GM18909 (cell line): ENCODE results near the gene FAAP20.

Experiments
- ATAC-seq: cut with Tn5 transposase; IDR thresholded peaks from one replicate; pipeline ENCODE4 v1.9.1; 2021; ENCODE audit warnings: mild to moderate bottlenecking; ENCODE audit not compliant: unreplicated experiment, poor library complexity

Gene FAAP20, protein sequence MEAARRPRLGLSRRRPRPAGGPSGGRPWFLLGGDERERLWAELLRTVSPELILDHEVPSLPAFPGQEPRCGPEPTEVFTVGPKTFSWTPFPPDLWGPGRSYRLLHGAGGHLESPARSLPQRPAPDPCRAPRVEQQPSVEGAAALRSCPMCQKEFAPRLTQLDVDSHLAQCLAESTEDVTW

DNA sequence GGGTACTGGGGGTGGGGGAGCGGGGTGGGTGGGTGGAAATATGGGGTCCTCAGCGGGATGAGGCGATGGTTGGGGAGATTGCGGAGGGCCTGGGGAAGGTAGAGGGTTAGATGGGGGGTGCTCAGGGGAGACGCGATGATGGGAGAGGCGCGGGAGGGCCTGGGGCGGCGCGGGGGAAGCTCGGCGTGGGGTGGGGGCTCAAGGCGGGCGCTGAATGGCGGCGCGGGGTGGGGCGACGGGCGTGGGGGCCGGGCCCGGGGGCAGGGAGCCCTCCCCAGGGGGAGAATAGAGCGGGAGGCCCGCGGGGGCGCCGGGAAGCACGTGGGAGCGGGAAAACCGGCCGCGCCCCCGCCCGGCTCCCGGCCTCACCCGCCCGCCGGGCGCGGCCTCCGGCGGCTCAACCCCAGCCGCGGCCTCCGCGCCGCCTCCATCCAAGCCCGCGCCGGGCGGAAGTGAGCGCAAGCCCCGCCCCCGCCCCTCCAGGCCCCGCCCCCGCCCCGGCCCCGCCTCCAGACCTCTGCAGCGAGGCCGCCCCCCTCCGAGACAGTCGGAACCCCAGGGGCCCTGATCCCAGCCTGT lies at the start of gene FAAP20:
TSS of gene FAAP20 (minus strand) at position 454 of the 579 bp plus-strand sequence. CDS start at position 431, 23 bp downstream.
- peak; percentile 39 for ATAC-seq

DNA sequence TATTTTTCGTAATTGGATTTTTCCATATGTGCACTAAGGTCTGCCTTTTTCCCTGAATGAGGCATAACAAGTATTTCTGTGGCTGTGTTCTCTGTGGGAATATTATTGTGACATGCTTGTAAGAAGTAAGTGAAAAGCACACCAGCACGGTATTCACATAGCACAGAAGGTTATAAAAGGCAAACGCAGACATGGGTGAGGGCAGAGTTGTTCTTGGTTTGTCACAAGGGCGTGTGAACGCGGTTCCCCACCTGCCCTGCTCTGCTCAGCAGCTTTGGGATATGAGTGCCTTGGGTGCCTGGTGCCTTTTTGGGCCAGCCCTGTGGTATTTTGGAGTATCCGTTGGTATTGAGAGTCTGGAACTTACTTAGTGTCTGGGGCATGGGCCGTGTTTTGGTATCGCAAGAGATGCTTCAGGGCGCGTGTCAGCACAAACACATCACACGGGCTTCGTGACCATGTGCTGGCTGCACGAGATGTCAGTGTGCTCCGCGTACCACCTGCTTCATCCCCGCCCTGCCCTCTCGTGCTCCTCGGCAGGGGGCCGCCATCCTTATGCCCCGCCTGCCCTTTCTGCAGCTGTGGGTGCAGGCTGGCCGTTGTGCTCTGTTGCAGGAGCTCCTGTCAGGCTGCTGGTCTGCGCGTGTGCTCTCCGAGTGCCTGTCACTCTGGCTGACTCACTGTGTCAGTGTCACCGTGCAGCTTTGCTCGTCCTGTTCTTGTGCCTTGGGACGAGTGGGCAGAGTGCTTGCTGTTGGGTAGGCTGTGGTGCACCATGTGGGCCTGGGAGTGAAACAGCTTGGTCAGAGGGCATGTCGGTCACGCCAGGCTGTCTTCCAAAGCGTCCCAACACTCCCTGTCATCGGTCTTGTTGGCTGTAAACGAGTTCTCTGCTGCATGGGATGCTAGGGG lies 48.5 kb upstream of the FAAP20 start:
- no peak for ATAC-seq

DNA sequence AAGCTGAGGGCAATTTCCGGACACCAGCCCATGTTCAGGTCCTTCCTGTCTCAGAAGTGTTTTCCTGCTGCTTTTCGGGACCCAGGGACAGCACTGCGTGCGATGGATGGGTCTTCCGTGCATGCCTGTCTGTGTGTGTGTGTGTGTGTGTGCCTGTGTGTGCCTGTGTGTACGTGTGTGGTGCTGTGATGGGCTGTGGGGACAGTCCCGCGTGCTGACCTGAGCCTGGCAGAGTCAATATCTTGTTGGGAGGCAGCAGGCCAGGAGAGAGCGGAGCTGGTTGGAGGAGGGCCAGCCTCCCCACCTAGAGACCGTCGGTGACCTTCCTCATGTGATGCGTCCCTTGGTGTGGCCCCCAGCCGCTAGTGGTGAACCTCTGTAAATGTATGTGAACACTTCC lies 47.2 kb upstream of the FAAP20 start:
- ATAC-seq = no peak

DNA sequence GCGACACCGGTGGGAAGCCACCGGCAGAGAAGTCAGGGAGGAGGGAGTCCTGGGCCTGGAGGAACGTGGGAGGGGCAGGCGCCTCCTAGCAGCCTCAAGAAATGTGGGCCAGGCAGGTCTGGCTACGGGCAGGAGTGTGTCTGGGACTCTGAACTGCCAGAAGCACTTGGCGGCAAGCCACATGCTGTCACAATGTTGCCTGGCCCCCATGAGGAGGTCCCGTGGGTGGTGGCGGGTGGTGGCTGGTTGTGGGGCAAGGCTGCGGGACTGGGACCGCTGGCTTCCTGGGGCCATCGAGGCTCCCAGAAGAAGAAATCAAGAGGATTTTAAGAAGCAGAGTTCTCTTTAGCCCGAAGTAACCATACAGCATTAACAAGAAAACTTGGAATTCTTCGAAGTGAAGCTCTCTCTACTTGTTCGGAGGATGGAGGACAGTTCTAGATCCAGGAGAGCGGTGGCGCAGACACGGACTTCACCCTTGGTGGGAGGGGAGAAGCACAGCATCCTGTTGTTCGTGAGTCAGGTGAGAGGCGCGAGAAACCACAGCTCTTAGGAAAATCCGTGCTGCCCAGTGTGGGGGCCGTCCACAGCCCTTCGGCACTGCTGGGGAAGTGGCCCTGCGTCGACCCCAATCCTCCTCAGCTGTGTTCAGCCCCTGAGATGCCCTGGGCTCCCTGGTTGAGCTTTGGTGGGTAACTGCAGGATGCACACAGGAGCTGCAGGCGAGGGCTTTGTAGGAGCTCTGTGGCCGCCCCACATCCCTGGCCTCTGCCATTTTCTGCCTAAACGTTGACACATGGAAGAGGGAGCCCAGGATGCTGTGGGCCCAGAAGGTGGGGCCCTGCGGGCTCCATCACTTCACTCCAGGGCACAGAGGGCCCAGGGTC lies 45.9 kb upstream of the FAAP20 start:
- ATAC-seq = no peak

DNA sequence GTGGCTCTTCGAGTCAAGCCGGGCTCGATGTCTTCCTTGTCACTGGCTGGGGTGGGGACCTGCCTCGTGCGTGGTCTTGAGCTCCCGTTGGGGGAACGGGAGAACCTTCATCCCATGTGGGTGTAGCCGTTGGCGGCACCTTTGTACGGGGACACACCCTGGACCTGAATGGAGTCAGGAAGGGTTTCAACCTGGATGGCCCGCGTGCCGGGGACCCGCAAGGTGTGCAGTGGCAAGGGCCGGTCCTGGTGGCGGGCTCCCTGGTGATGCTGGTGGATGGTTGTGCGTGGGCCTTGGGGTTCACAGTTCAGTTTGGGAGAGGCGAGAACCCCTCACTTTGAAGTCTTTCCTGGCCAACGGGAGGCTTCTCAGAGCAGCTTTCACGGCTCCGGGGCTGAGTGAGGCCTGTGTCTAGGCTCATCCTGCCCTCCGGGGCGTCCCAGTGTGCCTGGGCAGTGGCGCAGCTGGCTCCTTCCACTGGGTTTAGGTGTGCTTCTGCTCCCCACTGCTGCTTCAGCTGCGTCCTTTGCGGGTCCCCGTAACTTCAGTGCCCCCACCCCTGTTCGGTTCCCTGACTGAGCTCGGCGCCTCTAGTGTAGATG lies 44.9 kb upstream of the FAAP20 start:
- ATAC-seq = no peak

DNA sequence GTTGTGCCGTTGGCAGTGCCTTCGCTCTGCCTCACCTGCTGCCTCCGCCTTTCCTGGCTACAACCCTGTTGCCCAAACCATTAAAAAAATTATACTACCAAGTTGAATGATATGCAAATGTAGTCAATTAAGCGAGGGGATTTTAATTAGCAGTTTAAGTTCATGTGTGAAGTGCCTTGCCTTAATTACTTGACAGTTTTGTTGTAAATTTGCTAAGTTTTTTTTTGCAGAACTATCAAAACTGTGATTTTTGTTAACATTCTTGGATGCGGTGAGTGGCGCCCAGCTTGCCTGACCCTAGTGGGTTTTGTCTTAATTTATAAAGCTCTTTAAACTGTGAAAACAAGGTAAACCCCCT lies 44.4 kb upstream of the FAAP20 start:
- no peak for ATAC-seq

DNA sequence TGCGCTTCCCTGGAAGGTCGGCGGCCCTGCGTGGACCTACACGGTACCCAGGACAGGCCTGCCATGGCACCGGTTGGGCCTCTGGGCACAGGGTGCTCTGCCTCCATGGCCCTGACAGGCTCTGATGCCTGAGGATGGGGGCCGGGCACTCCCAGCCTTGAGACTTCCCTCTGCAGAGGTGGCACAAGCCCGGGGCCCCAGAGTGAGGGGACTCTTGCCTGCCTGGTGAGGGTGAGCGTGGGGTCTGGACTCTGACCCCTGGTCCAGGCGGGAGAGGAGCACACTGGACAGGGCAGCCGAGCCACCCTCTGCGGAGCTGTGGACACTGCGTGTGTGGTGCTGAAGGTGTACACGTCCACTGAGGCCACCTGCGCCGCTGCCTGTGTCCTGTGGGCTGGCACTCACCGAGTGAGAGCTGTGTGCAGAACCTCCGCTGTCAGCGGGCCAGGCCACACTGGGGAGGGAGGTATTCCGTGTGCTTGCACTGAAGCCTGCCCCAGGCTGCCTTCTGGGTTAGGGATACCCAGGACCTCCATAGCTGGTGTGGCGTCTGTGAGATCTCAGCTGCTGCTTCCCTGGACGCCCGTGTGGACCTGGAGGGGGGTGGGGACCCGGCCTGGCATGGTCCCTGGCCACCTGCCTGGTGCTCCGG lies 43.9 kb upstream of the FAAP20 start:
- ATAC-seq = no peak

DNA sequence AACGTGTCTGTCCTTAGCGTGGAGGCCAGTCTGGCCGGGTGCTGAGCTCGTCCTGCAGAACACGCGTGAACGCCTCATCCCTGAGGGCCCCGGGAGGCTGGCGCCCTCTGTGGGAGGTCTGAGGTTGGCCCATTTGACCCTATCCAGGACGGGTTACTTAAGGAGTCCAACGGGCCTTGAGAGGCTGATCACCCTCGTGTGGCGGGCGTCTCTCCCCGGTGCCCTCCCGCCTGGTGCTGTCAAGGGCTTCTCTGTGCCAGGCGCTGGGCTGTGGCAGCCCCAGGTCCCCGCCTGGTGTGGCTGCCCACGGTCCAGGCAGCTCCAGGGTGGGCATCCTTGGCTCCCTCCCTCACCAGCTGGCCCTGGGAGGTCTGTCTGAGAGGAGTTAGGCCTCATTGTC lies 43.2 kb upstream of the FAAP20 start:
- ATAC-seq = no peak

DNA sequence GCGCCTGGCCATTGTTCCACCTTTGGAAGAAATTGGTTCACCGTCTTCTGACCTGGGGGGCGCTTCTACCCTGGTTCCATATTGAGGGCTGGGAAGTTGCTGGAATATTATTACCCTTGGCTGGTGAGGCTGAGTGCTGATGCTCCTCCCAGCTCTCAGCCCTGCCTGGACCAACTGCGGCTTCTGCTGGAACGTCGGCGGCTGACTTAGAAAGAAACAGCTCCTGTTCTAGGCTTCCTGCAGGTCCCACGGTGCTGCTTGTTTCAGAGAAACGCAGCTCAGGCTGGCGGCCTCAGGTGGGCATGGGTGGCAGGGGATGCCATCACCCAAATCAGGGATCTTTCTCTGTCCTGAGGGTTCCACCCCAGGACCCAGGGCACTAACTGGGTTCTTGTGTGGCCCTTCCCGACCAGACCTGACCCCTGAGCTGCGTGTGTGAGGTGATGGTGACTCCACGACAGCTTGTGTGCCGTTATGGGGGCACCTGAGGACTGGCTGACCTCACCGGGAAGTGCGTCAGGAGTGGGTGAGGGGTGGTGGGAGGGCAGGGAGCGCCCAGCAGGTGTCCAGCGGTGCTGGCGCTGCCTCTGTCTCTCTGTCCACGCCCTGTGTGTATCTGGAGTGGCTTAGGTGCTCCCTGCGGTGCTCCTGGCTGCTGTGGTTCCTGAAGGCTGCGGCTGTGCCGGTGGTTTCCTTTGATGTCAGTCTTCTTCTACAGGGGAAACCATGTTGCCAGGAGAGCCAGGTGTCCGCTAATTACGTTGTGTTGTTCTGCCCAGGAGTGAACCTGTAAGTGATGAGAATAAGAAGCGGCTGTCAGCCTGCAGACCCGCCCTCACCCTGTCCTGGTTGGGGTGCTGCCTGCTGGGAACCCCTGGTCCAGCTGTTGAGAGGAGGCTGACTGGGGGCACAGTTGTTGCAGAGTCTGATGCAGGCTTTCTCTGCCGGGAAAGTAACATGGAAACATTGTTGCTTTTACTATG lies 42.4 kb upstream of the FAAP20 start:
- ATAC-seq = no peak

DNA sequence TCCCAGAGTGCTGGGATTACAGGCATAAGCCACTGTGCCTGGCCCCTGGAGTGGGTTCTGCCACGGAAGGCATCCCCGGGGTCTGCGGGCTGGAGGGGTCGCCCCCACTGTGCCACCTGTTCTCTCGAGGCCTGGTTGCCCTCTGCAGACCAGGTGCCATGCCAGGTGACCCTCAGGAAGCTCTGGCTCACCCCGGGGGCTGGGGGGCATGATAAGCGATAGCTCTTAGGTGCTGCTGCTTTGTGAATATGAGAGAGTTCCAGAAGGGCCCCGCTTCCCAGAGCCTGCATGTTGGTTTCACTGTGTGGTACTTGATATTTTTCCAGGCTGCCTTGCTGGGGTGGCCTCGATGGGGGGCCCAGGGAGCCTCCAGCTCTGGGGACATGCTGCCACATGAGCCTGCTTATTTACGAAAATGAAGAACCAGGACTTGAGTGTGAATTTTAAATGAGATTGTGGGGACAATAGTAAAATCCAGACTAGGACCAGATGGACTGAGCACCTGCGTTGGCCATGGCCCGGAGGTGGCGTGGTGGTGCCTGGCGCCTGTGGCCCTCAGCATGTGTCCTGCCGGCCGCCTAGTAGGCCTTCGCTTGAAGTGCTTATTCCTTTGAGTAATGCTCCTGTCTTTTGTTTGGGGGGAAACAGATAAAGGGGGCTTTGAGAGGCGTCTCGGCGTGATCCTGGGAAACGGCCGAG lies 40.9 kb upstream of the FAAP20 start:
- no peak for ATAC-seq

DNA sequence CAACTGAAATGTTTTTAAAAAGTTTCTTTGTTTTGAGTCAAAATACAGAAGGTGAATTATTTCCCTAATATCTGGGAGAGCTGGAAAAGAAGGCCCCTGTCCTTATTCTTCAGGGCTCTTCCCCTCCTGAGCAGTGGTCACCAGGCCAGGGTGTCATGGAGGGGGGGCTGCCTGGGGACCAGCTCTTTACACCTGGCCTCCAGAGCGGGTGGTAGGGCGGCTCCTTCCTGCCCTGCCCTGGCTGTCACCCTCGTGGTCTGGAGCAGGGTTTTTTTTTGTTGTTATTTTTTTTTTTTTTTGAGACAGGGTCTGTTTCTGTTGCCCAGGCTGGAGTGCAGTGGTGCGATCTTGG lies 40.2 kb upstream of the FAAP20 start:
- ATAC-seq = no peak

DNA sequence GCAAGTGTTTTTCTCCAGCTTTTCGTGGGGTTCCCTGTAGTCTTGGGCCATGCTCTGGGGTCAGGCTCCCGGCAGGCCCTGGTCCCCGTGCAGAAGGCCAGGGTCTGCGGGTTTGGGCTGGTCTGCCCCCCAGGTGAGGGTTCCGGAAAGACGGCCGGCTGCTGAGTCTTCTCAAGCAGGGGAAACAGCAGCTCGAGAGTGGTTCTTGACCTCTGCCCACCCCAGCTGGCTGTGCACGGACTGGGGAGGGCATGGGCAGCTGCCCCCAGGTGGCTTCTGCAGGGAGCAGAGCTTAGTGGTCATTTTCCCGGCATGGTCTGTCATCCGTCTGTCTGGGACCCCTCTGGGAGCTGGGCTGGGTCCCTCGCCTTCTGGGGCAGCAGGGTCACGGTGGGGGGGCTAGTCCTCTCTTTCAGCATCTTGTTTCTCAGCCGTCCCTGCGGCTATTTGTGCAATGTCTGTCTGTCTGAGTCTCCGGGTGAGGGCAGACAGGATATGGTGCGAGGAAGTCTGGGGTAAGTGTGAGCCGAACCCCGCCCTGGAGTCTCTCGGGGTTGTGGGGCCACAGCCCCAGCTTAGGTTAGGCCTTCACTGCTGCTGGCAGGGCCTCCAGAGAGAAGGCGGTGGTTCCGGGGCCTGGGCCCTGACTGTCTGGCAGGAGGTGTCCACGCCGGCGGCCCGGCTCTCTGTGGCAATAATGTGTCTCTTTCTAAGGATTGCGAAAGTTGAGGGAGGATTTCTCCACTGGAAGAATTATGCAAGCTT lies 39.6 kb upstream of the FAAP20 start:
- peak; percentile 55 for ATAC-seq

DNA sequence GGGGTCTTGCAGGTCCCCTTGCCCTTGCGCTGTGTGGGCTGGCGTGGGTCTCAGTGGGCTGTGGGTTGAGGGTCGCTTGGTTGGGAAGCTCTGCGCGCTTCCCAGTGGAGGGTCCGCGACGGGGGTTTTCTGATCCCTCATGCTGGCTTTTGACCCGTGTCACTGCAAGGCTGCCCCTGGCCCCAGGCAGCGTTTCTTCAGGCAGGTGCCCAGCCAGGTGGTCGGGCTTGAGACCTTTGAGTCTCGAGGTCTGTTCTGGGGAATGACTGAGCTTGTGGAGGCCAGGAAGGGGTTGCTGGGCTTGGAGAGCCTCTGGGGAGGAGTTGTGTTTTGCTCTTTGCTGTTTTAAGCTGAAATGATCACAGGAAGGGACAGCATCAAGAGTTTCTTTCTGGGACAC lies 38.9 kb upstream of the FAAP20 start:
- ATAC-seq = no peak

DNA sequence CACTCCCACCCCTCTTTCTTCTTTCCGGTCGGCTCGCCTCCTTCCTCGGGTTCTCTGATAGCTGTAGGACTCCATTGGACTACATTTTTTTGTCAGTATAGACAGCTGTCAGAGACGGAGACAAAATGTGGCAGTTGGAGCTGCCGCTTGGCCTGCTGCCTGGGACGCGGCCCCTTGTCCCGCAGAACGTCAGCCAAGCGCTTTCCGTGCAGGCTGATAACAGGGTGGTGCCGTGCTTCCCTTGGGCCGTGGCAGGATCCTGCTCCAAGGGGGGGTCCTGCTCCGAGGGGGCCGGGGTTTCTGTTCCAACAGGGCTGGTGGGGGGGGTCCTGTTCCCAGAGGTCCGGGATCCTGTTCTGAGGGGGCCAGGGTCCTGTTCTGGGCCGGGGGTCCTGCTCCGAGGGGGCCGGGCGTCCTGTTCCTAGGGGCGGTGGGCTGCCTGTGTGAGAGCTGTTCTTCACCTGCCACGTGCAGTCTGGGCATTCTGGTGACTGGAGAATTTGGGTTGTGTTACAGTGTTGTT lies 38.4 kb upstream of the FAAP20 start:
- ATAC-seq = no peak

DNA sequence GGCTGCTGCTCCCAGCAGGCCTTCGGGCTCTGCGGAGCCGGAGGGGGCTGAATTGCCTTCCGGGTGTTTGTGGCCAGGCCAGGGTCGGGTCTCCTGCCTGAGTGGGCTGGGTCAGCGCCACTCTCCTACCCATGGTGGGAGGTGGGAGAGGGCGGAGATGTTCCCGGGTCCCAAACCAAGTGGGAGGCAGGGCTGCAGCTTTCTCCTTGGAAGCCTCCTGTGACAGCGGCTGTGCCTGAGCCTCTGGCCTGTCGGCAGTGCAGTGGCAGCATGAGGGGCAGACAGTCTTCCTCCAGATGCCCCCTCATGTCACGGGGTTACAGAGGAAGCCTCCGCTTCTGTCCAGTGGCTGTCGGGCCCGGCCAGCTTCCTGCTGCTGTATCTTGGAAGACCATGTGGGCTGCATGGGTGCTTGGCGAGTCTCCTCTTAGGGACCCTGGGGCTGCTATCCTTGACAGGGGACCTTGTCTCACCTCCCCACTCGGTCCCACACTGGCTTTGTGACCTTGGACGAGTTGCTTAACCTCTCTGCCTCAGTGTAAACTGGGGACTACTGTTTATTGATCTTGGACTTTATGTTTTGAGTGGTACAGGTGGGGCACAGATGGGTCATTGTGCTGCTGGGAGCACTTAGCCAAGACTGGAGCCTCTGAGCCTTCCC lies 37.8 kb upstream of the FAAP20 start:
- ATAC-seq = no peak

DNA sequence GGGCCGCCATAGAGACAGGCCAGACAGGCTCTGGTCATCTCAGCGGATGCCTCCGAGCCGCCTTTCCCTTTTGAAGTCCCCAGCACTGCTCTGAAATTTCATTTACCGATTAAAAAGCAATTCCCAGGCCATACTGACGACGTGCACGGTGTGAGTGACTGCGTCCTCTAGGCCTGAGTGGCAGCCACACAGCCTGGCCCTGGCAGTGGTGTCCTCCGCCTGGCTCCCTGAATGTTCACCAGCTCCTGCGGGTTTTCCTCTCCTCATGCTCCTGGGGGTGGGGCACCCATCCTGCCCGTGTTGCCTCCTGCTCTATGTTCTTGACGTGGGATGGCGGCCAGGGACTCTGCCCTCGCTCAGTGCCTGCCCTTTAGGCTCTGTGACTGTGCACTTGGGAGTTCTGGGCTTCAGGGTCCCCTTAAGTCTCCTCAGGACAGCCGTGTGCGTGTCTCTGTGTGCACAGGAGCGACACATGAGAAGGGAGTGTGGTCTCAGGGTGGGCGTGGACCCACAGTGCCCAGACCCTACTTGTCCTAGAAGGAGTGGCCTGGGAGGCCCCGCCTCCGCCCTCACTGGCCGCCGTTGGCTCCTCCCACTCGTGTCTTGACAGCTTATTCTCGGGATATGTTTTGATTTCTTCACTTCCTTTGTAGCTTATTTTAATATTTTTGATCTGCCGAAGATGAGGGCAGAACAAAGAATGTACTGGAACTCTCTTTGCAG lies 37.1 kb upstream of the FAAP20 start:
- no peak for ATAC-seq
